ENCODE measurements around the gene AMD1. TPM values are rescaled to one million over a fixed set of nuclear protein-coding genes. Genes with fewer than 3 reads are reported as not detected.

The AMD1 gene
- total RNA-seq, 1 donor from 2014 or later = 65.5 TPM

GRCh38 chr6:110856296-110856695, 18.3 kb upstream of the AMD1 start:
- DNase-seq (no peak), ATAC-seq (ENCODE audit: low read depth) (no peak)
- no peak for TF ChIP-seq CTCF (IDR thresholded peaks at IDR 0.05)
- Mint-ChIP-seq H3K27ac (no peak overlapping the region), H3K4me1 (peaks cover 13% of the 10 kb centered on the region), H3K4me3 (no peak overlapping the region), H3K27me3 (no peaks in the 10 kb centered on the region), H3K36me3 (ENCODE audit: low read depth) (no peaks in the 10 kb centered on the region), H3K9me3 (no peaks in the 10 kb centered on the region)
- ChIA-PET POLR2A (interaction anchor here (3.2 kb wide), 1 partner anchor 19 kb away, joined by 15 read pairs; the partner anchor contains the start of gene AMD1), CTCF (no interaction called here)
- intact Hi-C loops (cut with micrococcal nuclease) = no loop called here

GRCh38 chr6:110858016-110858415, 16.6 kb upstream of the AMD1 start:
- CTCF ChIA-PET = no interaction called here
- POLR2A ChIA-PET = interaction anchor here (3.2 kb wide), 1 partner anchor 17 kb away, joined by 15 read pairs; the partner anchor contains the start of gene AMD1
- H3K27me3 Mint-ChIP-seq = no peaks in the 10 kb centered on the region
- intact Hi-C loops (cut with micrococcal nuclease) = loop anchor here (2.0 kb wide), 1 partner anchor 17 kb away; the partner anchor contains the start of gene AMD1
- H3K27ac Mint-ChIP-seq = no peak overlapping the region
- no peak for ATAC-seq (ENCODE audit: low read depth)
- H3K4me1 Mint-ChIP-seq = peaks cover 13% of the 10 kb centered on the region
- no peak for DNase-seq
- TF ChIP-seq CTCF (IDR thresholded peaks at IDR 0.05) = no peak
- H3K4me3 Mint-ChIP-seq = no peak overlapping the region
- no peaks in the 10 kb centered on the region for H3K9me3 Mint-ChIP-seq
- H3K36me3 Mint-ChIP-seq (ENCODE audit: low read depth) = no peaks in the 10 kb centered on the region

- H3K36me3 Mint-ChIP-seq (ENCODE audit: low read depth) = no peaks in the 10 kb centered on the region
- no peak for TF ChIP-seq CTCF (IDR thresholded peaks at IDR 0.05)
- H3K4me1 Mint-ChIP-seq = peaks cover 13% of the 10 kb centered on the region
- peak overlapping the region; percentile 78 for H3K27ac Mint-ChIP-seq
- H3K9me3 Mint-ChIP-seq = no peaks in the 10 kb centered on the region
- H3K27me3 Mint-ChIP-seq = no peaks in the 10 kb centered on the region
- ChIA-PET POLR2A (interaction anchor here (3.2 kb wide), 1 partner anchor 16 kb away, joined by 15 read pairs; the partner anchor contains the start of gene AMD1), CTCF (no interaction called here)
- intact Hi-C loops (cut with micrococcal nuclease) = loop anchor here (2.0 kb wide), 1 partner anchor 16 kb away; the partner anchor contains the start of gene AMD1
- H3K4me3 Mint-ChIP-seq = peak overlapping the region; percentile 67
- no peak for DNase-seq
- ATAC-seq (ENCODE audit: low read depth) = no peak
These were observed 15.9 kb upstream of the AMD1 start for GRCh38 chr6:110858562-110859214.

- H3K4me3 Mint-ChIP-seq = peak overlapping the region; percentile 67
- CTCF ChIA-PET = no interaction called here
- no peaks in the 10 kb centered on the region for H3K27me3 Mint-ChIP-seq
- no peaks in the 10 kb centered on the region for H3K9me3 Mint-ChIP-seq
- DNase-seq (no peak), ATAC-seq (ENCODE audit: low read depth) (peak; percentile 34)
- peaks cover 13% of the 10 kb centered on the region for H3K4me1 Mint-ChIP-seq
- peak overlapping the region; percentile 78 for H3K27ac Mint-ChIP-seq
- TF ChIP-seq CTCF (IDR thresholded peaks at IDR 0.05) = no peak
- no peaks in the 10 kb centered on the region for H3K36me3 Mint-ChIP-seq (ENCODE audit: low read depth)
- intact Hi-C loops (cut with micrococcal nuclease) = loop anchor here (2.0 kb wide), 1 partner anchor 15 kb away; the partner anchor contains the start of gene AMD1
- POLR2A ChIA-PET = interaction anchor here (3.2 kb wide), 1 partner anchor 15 kb away, joined by 15 read pairs; the partner anchor contains the start of gene AMD1
These were observed 15.2 kb upstream of the AMD1 start for GRCh38 chr6:110859335-110859792.

- no peak for TF ChIP-seq CTCF (IDR thresholded peaks at IDR 0.05)
- H3K27me3 Mint-ChIP-seq = no peaks in the 10 kb centered on the region
- no peaks in the 10 kb centered on the region for H3K9me3 Mint-ChIP-seq
- intact Hi-C loops (cut with micrococcal nuclease) = no loop called here
- H3K27ac Mint-ChIP-seq = no peak overlapping the region
- peaks cover 25% of the 10 kb centered on the region for H3K4me1 Mint-ChIP-seq
- no peaks in the 10 kb centered on the region for H3K36me3 Mint-ChIP-seq (ENCODE audit: low read depth)
- ATAC-seq (ENCODE audit: low read depth) (no peak), DNase-seq (no peak)
- ChIA-PET POLR2A (interaction anchor here (1.3 to 4.2 kb wide), 3 partner anchors 11 to 183 kb away, joined by 3 to 110 read pairs (median 42); partner anchors contain the start of genes AMD1 and CDK19), CTCF (interaction anchor here (1.1 to 1.5 kb wide), 3 partner anchors 9 to 182 kb away, joined by 3 to 4 read pairs (median 4); partner anchors contain the start of gene AMD1)
- H3K4me3 Mint-ChIP-seq = no peak overlapping the region
These were observed 9.8 kb upstream of the AMD1 start for GRCh38 chr6:110864824-110865223.
